T-helper 2 cell treated with Interferon-gamma antibody and Interleukin-4, amounts not matched to agents 5 μg/mL and 100 μg/mL, for 36 hours (primary cell): ENCODE results near the gene KRT23.
"Not testable (repeated sequence)": the region's sequence is repeated elsewhere in the genome, so short reads cannot be mapped to it uniquely, and the experiment has no call there.

Source experiments
- DNase-seq: peaks from one replicate; pipeline ENCODE4 v3.0.0; 2021; ENCODE audit warnings: low spot score
- H3K27ac Mint-ChIP-seq: one replicate; pipeline ENCODE4 v1.8.0; 2021; ENCODE audit warnings: mild to moderate bottlenecking, mixed read lengths
- H3K27me3 Mint-ChIP-seq: one replicate; pipeline ENCODE4 v1.8.0; 2021; ENCODE audit warnings: low read depth, mixed read lengths
- H3K36me3 Mint-ChIP-seq: one replicate; pipeline ENCODE4 v1.8.0; 2021; ENCODE audit warnings: low read depth, mixed read lengths
- H3K4me1 Mint-ChIP-seq: one replicate; pipeline ENCODE4 v1.8.0; 2021; ENCODE audit warnings: low read depth, mixed read lengths
- H3K4me3 Mint-ChIP-seq: one replicate; pipeline ENCODE4 v1.8.0; 2022; ENCODE audit warnings: mild to moderate bottlenecking, moderate library complexity, mixed read lengths
- H3K9me3 Mint-ChIP-seq: one replicate; pipeline ENCODE4 v1.8.0; 2021; ENCODE audit warnings: mixed read lengths

Gene KRT23

DNA sequence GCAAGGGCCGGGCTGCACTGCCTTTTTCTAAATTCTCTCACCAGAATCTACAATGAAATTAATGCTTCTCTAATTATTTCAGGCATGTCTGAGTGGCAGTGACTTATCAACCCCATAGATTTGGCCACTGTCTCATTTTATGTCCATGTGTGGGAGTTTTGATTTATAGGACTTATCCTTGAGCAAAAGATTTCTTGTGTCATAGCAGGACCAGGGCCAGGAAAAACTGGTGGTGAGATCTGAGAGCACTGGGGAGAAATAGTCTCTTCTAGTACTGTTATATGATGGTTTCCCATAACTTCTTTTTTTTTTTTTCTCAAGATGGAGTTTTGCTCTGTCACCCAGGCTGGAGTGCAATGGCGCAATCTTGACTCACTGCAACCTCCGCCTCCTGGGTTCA lies 1.5 kb upstream of the KRT23 start:
- DNase-seq, result no peak
- H3K27me3 Mint-ChIP-seq, result peaks cover 10% of the 10 kb centered on the region
- H3K36me3 Mint-ChIP-seq, result no peaks in the 10 kb centered on the region
- no peaks in the 10 kb centered on the region for H3K9me3 Mint-ChIP-seq
- H3K4me3 Mint-ChIP-seq, result no peak overlapping the region
- no peak overlapping the region for H3K27ac Mint-ChIP-seq
- H3K4me1 Mint-ChIP-seq, result no peaks in the 10 kb centered on the region

DNA sequence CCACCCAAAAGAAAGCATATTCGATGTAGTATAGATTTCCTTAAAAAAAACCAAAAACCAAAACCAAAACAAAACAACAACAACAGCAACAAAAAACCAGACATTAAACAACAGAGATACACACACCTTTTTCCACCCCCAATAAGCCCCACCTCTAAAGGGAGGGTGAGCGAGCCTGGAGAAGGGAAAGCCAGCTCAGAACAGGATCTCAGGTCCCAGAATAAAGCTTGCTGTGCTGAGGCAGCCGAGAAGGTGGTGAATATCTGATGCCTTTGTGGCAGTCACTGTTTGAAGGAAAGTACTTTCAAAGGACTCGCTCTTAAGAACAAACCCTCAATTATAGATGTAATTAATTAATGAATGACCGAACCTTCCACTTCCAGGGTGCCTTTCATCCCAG lies 470 bp downstream of the KRT23 start:
- H3K27me3 Mint-ChIP-seq, result peaks cover 9% of the 10 kb centered on the region
- no peak overlapping the region for H3K4me3 Mint-ChIP-seq
- H3K36me3 Mint-ChIP-seq, result no peaks in the 10 kb centered on the region
- H3K27ac Mint-ChIP-seq, result no peak overlapping the region
- H3K9me3 Mint-ChIP-seq, result no peaks in the 10 kb centered on the region
- no peaks in the 10 kb centered on the region for H3K4me1 Mint-ChIP-seq
- no peak for DNase-seq

DNA sequence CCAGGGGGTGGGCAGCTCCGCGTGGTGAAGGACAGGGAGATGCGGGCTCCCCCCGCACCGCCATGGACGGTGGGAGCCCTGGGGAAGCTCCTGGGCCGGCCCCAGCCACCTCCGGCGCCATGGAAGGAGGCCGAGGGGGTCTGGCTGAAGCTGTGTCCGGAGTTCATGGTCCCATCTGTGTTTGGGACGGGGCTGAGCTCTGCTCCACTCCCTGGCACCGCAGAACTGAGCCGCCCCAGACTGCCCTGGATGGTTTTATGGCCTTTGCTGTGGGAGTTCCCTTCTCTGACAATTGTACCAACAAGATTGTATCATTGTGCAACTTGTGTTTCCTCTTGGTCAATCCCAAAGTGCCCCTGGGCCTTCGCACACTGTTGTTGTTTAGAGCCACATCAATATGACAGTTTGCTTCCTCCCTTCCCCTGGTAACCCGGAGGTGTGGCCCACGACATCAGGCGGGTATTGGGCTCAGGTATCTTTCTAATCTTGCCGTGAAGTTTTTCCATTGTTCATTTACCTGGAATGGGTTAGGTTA lies 942 bp downstream of the KRT23 start:
- no peak overlapping the region for H3K27ac Mint-ChIP-seq
- H3K27me3 Mint-ChIP-seq, result peaks cover 9% of the 10 kb centered on the region
- no peaks in the 10 kb centered on the region for H3K9me3 Mint-ChIP-seq

GRCh38 chr17:40935624-40936023 lies 1.8 kb downstream of the KRT23 start:
- H3K9me3 Mint-ChIP-seq, result no peaks in the 10 kb centered on the region
- H3K4me1 Mint-ChIP-seq, result no peaks in the 10 kb centered on the region
- H3K36me3 Mint-ChIP-seq, result no peaks in the 10 kb centered on the region
- no peak for DNase-seq
- H3K27me3 Mint-ChIP-seq, result peaks cover 9% of the 10 kb centered on the region
- H3K27ac Mint-ChIP-seq, result no peak overlapping the region
- H3K4me3 Mint-ChIP-seq, result no peak overlapping the region

More for the DNA sequence above, 942 bp downstream of the KRT23 start:
- Mint-ChIP-seq H3K4me1 (no peaks in the 10 kb centered on the region), H3K36me3 (no peaks in the 10 kb centered on the region), H3K4me3 (no peak overlapping the region)
- no peak for DNase-seq

DNA sequence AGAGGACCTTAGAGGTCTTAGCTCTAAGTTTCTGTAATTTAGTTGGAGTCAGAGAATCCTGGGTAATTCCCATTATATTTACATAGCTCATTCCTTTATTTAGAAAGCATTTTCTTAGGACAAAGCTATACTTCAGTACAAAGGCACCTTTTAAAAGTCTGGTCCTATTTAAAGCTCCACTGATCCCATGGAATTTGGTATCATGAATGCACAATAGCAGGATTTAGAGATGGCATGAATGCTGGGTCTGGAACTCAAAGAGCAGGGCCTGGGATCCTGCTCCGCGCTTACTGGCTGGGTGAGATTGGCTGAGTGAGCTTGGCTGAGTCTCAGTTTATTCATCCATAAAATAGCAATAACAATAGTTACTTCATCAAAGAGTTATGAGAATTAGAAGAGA lies 4.8 kb downstream of the KRT23 start:
- DNase-seq, result no peak
- H3K4me3 Mint-ChIP-seq, result no peak overlapping the region
- H3K9me3 Mint-ChIP-seq, result no peaks in the 10 kb centered on the region
- no peak overlapping the region for H3K27ac Mint-ChIP-seq
- peaks cover 16% of the 10 kb centered on the region for H3K27me3 Mint-ChIP-seq
- no peaks in the 10 kb centered on the region for H3K36me3 Mint-ChIP-seq
- H3K4me1 Mint-ChIP-seq, result no peaks in the 10 kb centered on the region

GRCh38 chr17:40931311-40931710 lies 6.1 kb downstream of the KRT23 start:
- no peaks in the 10 kb centered on the region for H3K36me3 Mint-ChIP-seq
- DNase-seq, result no peak
- no peak overlapping the region for H3K4me3 Mint-ChIP-seq
- H3K4me1 Mint-ChIP-seq, result no peaks in the 10 kb centered on the region
- peaks cover 17% of the 10 kb centered on the region for H3K27me3 Mint-ChIP-seq
- H3K27ac Mint-ChIP-seq, result no peak overlapping the region
- no peaks in the 10 kb centered on the region for H3K9me3 Mint-ChIP-seq

DNA sequence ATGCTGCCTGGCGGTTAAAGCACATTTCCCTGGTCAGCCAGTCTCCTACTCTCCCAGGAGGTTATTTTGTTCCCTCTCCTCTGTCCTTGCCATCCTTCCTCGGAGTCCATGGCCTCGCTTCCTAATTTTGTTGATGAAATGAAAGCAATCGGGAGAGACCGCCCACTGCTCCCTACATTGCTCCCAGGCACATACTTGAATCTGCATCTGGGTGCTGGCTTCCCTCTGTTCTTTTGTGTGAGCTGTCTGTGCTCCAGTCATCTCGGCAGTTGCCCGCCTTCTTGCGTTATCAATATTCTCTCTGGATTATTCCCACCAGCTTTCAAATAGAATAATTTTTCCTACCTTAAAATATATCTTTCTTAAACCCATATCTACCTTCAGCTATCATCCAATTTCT lies 11.1 kb downstream of the KRT23 start:
- no peak overlapping the region for H3K27ac Mint-ChIP-seq
- H3K4me1 Mint-ChIP-seq, result no peaks in the 10 kb centered on the region
- H3K27me3 Mint-ChIP-seq, result peaks cover 24% of the 10 kb centered on the region
- H3K36me3 Mint-ChIP-seq, result no peaks in the 10 kb centered on the region
- H3K9me3 Mint-ChIP-seq, result no peaks in the 10 kb centered on the region
- no peak for DNase-seq
- no peak overlapping the region for H3K4me3 Mint-ChIP-seq

- H3K4me3 Mint-ChIP-seq, result no peak overlapping the region
- H3K27me3 Mint-ChIP-seq, result peaks cover 21% of the 10 kb centered on the region
- H3K36me3 Mint-ChIP-seq, result no peaks in the 10 kb centered on the region
- no peak overlapping the region for H3K27ac Mint-ChIP-seq
- no peaks in the 10 kb centered on the region for H3K9me3 Mint-ChIP-seq
- DNase-seq, result no peak
- H3K4me1 Mint-ChIP-seq, result no peaks in the 10 kb centered on the region
Observed at GRCh38 chr17:40922239-40922638, 15.2 kb downstream of the KRT23 start.

GRCh38 chr17:40921026-40921425 lies 16.4 kb downstream of the KRT23 start:
- Mint-ChIP-seq H3K4me1 (no peaks in the 10 kb centered on the region), H3K4me3 (no peak overlapping the region), H3K9me3 (no peaks in the 10 kb centered on the region), H3K27ac (no peak overlapping the region), H3K36me3 (no peaks in the 10 kb centered on the region), H3K27me3 (peaks cover 23% of the 10 kb centered on the region)
- no peak for DNase-seq

DNA sequence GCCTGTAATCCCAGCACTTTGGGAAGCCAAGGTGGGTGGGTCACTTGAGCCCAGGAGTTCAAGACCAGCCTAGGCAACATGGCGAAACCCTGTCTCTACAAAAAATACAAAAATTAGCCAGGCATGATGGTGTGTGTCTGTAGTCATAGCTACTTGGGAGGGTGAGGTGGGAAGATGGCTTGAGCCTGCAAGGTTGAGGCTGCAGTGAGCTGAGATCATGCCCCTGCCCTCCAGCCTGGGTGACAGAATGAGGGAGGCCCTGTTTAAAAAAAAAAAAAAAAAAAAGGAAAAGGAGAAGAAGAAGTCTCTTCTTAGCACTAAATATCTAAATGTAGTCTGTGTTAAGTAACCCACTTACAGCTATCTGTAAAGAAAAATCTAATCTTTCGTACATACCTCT lies 20.3 kb downstream of the KRT23 start:
- H3K9me3 Mint-ChIP-seq, H3K4me3 Mint-ChIP-seq, H3K4me1 Mint-ChIP-seq, H3K36me3 Mint-ChIP-seq, H3K27ac Mint-ChIP-seq, DNase-seq: not testable (repeated sequence)
- peaks cover 12% of the 10 kb centered on the region for H3K27me3 Mint-ChIP-seq

DNA sequence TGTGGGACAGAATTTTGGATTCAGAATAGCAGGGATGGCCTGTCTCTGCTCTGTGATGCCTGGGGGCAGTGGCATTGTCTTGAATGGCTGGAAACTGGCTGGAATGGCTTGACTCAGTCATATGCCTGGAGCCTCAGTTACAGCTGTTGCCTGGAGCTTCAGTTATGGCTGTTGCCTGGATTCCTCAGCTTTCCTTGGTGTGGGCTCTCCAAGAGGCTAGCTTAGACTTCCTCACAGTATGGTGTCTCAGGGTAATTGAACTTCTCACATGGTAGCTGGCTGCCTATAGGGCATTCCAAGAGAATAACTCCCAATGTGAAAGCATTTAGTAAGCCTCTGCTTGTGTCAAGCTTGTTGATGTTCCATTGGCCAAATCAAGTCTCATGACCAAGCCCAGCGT lies 21.1 kb downstream of the KRT23 start:
- DNase-seq, result no peak
- H3K4me3 Mint-ChIP-seq, result no peak overlapping the region
- no peaks in the 10 kb centered on the region for H3K36me3 Mint-ChIP-seq
- H3K27ac Mint-ChIP-seq, result no peak overlapping the region
- no peaks in the 10 kb centered on the region for H3K9me3 Mint-ChIP-seq
- H3K4me1 Mint-ChIP-seq, result no peaks in the 10 kb centered on the region
- peaks cover 14% of the 10 kb centered on the region for H3K27me3 Mint-ChIP-seq

GRCh38 chr17:40915721-40916256 lies 21.7 kb downstream of the KRT23 start:
- H3K27me3 Mint-ChIP-seq, result peaks cover 15% of the 10 kb centered on the region
- DNase-seq, result no peak

GRCh38 chr17:40915199-40915661 lies 22.2 kb downstream of the KRT23 start:
- H3K9me3 Mint-ChIP-seq, result no peaks in the 10 kb centered on the region
- DNase-seq, result no peak
- H3K27ac Mint-ChIP-seq, result no peak overlapping the region

More at GRCh38 chr17:40915721-40916256, 21.7 kb downstream of the KRT23 start:
- H3K4me1 Mint-ChIP-seq, result no peaks in the 10 kb centered on the region
- H3K4me3 Mint-ChIP-seq, result no peak overlapping the region
- H3K36me3 Mint-ChIP-seq, result no peaks in the 10 kb centered on the region
- H3K9me3 Mint-ChIP-seq, result no peaks in the 10 kb centered on the region
- no peak overlapping the region for H3K27ac Mint-ChIP-seq

GRCh38 chr17:40914075-40914855 lies 23.2 kb downstream of the KRT23 start:
- Mint-ChIP-seq H3K9me3 (no peaks in the 10 kb centered on the region), H3K27ac (no peak overlapping the region), H3K4me3 (no peak overlapping the region), H3K4me1 (no peaks in the 10 kb centered on the region), H3K27me3 (peaks cover 18% of the 10 kb centered on the region), H3K36me3 (no peaks in the 10 kb centered on the region)
- DNase-seq, result no peak

More at GRCh38 chr17:40915199-40915661, 22.2 kb downstream of the KRT23 start:
- Mint-ChIP-seq H3K4me1 (no peaks in the 10 kb centered on the region), H3K4me3 (no peak overlapping the region), H3K36me3 (no peaks in the 10 kb centered on the region), H3K27me3 (peaks cover 17% of the 10 kb centered on the region)
